Keratinocyte (primary cell): ENCODE data around the gene SKAP1. TPM values are rescaled to one million over a fixed set of nuclear protein-coding genes. Genes with fewer than 3 reads are reported as not detected.

Source experiments
- DNase-seq: peaks from one replicate; pipeline ENCODE4 v3.0.0-alpha.2; 2011; ENCODE audit warnings: low read depth, missing footprints, low spot score
- FAIRE-seq: peaks from 2 replicates; lab custom pipeline; 2011; peaks lifted over from hg19 to GRCh38; lab: Jason Lieb, UNC
- H2AFZ ChIP-seq: 2 replicates; pipeline ENCODE4 v1.6.0; 2012; ENCODE audit warnings: low read length, control low read depth, inconsistent platforms; ENCODE audit not compliant: control insufficient read depth
- H3K27ac ChIP-seq: 2 replicates; pipeline ENCODE4 v1.5.1; 2011; ENCODE audit warnings: low read length; ENCODE audit not compliant: control insufficient read depth, insufficient read depth
- H3K27me3 ChIP-seq: 3 replicates; pipeline ENCODE4 v1.6.0; 2011; ENCODE audit warnings: low read length; ENCODE audit not compliant: control insufficient read depth, insufficient read depth; ENCODE audit errors: extremely low read depth
- H3K36me3 ChIP-seq, 2 experiments: 2 replicates in 1 of 2; 3 replicates in 1 of 2; pipeline ENCODE4 v1.5.1; 2011; ENCODE audit warnings: low read length in 2 of 2, mild to moderate bottlenecking in 1 of 2; ENCODE audit not compliant: control insufficient read depth in 2 of 2, insufficient read depth in 2 of 2; ENCODE audit errors: extremely low read depth in 1 of 2
- H3K4me1 ChIP-seq: 3 replicates; pipeline ENCODE4 v1.5.1; 2011; ENCODE audit warnings: low read length; ENCODE audit not compliant: control insufficient read depth, insufficient read depth; ENCODE audit errors: extremely low read depth
- H3K4me2 ChIP-seq: 3 replicates; pipeline ENCODE4 v1.6.0; 2011; ENCODE audit warnings: low read depth, low read length; ENCODE audit not compliant: control insufficient read depth, insufficient read depth; ENCODE audit errors: extremely low read depth
- H3K4me3 ChIP-seq, 3 experiments: fragments of 200-600 bp in 1 of 3; sonication (generic) in 1 of 3; 2 replicates in 2 of 3; 3 replicates in 1 of 3; pipeline ENCODE4 v1.5.1; 2011 to 2016; ENCODE audit warnings: low read length in 3 of 3, mild to moderate bottlenecking in 3 of 3, control low read depth in 2 of 3, inconsistent platforms in 1 of 3, low read depth in 1 of 3, mixed read lengths in 1 of 3, mixed run types in 1 of 3, moderate library complexity in 1 of 3; ENCODE audit not compliant: control insufficient read depth in 2 of 3, insufficient read depth in 2 of 3; ENCODE audit errors: extremely low read depth in 1 of 3
- H3K79me2 ChIP-seq: 2 replicates; pipeline ENCODE4 v1.6.0; 2012; ENCODE audit warnings: low read length; ENCODE audit not compliant: control insufficient read depth, insufficient read depth
- H3K9ac ChIP-seq: 3 replicates; pipeline ENCODE4 v1.6.0; 2011; ENCODE audit warnings: low read length; ENCODE audit not compliant: control insufficient read depth, insufficient read depth; ENCODE audit errors: extremely low read depth
- H3K9me1 ChIP-seq: 3 replicates; pipeline ENCODE4 v1.6.0; 2011; ENCODE audit warnings: low read length; ENCODE audit not compliant: control insufficient read depth, insufficient read depth; ENCODE audit errors: extremely low read depth
- H3K9me3 ChIP-seq: 2 replicates; pipeline ENCODE4 v1.5.1; 2012; ENCODE audit warnings: low read depth, low read length; ENCODE audit not compliant: control insufficient read depth
- H4K20me1 ChIP-seq: 3 replicates; pipeline ENCODE4 v1.6.0; 2011; ENCODE audit warnings: low read length; ENCODE audit not compliant: control insufficient read depth, insufficient read depth; ENCODE audit errors: extremely low read depth
- EZH2 ChIP-seq: IDR thresholded peaks from one replicate; pipeline ENCODE4 v1.6.1; 2012; ENCODE audit warnings: inconsistent platforms, mild to moderate bottlenecking, low read length, moderate library complexity
- dilution Hi-C: fragments of 300-500 bp; cut with MboI; formaldehyde crosslinking; loops from one replicate; pipeline ENCODE4 v1.7.0; 2020; ENCODE audit warnings: low sequenced_read_pairs; ENCODE audit not compliant: extremely low pct_ligation_motif_present
- polyA plus RNA-seq, 5 experiments: library from polyadenylated mRNA; depleted of rRNA in 3 of 5; stranded (reverse) in 3 of 5; stranded (forward) in 1 of 5; unstranded in 1 of 5; fragments of >200 nt; gene quantifications; 1 replicate in 1 of 5; 2 replicates in 3 of 5; 3 replicates in 1 of 5; pipeline versions ENCODE4 v1.2.1 to v1.2.3, GENCODE V29; 2011 to 2012; ENCODE audit warnings: missing spikeins in 2 of 5, low read depth in 1 of 5, low replicate concordance in 1 of 5
- TF ChIP-seq, protein P1 (sequence below), 3 experiments: IDR thresholded peaks in 1 of 3; conservative IDR thresholded peaks in 1 of 3; optimal IDR thresholded peaks in 1 of 3; 2 replicates in 2 of 3; 3 replicates in 1 of 3; pipeline versions ENCODE3 to v1.5.1; 2011; ENCODE audit warnings: low read length in 3 of 3, mild to moderate bottlenecking in 3 of 3, moderate library complexity in 2 of 3, control low read depth in 1 of 3, inconsistent platforms in 1 of 3; ENCODE audit not compliant: insufficient read depth in 2 of 3; ENCODE audit errors: extremely low read depth in 1 of 3

The SKAP1 gene
- polyA plus RNA-seq, 1 donor (not counting 4 experiments of a cell fraction or from before 2014, with no cell fraction given) = not detected

- Histone ChIP-seq H3K4me2 (no peak overlapping the region), H3K79me2 (no peaks in the 10 kb centered on the region), H3K27me3 (peaks cover 29% of the 10 kb centered on the region), H3K27ac (no peak overlapping the region), H3K9me3 (no peaks in the 10 kb centered on the region), H3K4me1 (no peaks in the 10 kb centered on the region), H2AFZ (no peak overlapping the region), H3K4me3 (no peak overlapping the region), H3K9ac (no peak overlapping the region), H3K9me1 (no peaks in the 10 kb centered on the region), H3K36me3 (no peaks in the 10 kb centered on the region), H4K20me1 (no peaks in the 10 kb centered on the region)
- no peak for DNase-seq
- FAIRE-seq = no peak
- peak; percentile 52 for TF ChIP-seq EZH2
- TF ChIP-seq, protein P1, sequence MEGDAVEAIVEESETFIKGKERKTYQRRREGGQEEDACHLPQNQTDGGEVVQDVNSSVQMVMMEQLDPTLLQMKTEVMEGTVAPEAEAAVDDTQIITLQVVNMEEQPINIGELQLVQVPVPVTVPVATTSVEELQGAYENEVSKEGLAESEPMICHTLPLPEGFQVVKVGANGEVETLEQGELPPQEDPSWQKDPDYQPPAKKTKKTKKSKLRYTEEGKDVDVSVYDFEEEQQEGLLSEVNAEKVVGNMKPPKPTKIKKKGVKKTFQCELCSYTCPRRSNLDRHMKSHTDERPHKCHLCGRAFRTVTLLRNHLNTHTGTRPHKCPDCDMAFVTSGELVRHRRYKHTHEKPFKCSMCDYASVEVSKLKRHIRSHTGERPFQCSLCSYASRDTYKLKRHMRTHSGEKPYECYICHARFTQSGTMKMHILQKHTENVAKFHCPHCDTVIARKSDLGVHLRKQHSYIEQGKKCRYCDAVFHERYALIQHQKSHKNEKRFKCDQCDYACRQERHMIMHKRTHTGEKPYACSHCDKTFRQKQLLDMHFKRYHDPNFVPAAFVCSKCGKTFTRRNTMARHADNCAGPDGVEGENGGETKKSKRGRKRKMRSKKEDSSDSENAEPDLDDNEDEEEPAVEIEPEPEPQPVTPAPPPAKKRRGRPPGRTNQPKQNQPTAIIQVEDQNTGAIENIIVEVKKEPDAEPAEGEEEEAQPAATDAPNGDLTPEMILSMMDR (optimal IDR thresholded peaks at IDR 0.05 in 1 of 3, IDR thresholded peaks at IDR 0.05 in 1 of 3, conservative IDR thresholded peaks at IDR 0.05 in 1 of 3; ENCODE audit: extremely low read depth in 1 of 3, insufficient read depth in 2 of 3, low read length in 3 of 3) = no peak
- dilution Hi-C loops = no loop called here
Observed at GRCh38 chr17:48333034-48333530, 96.9 kb downstream of the SKAP1 start.

GRCh38 chr17:48330887-48331286, 99.1 kb downstream of the SKAP1 start:
- dilution Hi-C loops = no loop called here
- Histone ChIP-seq H3K9ac (no peak overlapping the region), H3K9me1 (no peaks in the 10 kb centered on the region), H3K4me2 (no peak overlapping the region), H3K4me1 (no peaks in the 10 kb centered on the region), H3K27me3 (peaks cover 36% of the 10 kb centered on the region), H4K20me1 (no peaks in the 10 kb centered on the region), H3K4me3 (no peak overlapping the region), H3K79me2 (no peaks in the 10 kb centered on the region), H2AFZ (no peak overlapping the region), H3K36me3 (no peaks in the 10 kb centered on the region), H3K27ac (no peak overlapping the region), H3K9me3 (no peaks in the 10 kb centered on the region)
- FAIRE-seq (no peak), DNase-seq (no peak)
- TF ChIP-seq, protein P1 (optimal IDR thresholded peaks at IDR 0.05 in 1 of 3, IDR thresholded peaks at IDR 0.05 in 1 of 3, conservative IDR thresholded peaks at IDR 0.05 in 1 of 3; ENCODE audit: extremely low read depth in 1 of 3, insufficient read depth in 2 of 3, low read length in 3 of 3) = no peak
- TF ChIP-seq EZH2 = peak; percentile 40
